Stimulated activated effector memory CD8-positive, alpha-beta T cell treated with anti-CD3 and anti-CD28 coated beads, Interleukin-12 subunit alpha, Interleukin-12 subunit beta, amount 100 ng/mL, for 72 hours (primary cell): ENCODE measurements around the gene CCDC197.
A peak's percentile ranks its signal among the peaks of the same experiment; 100 is the strongest.

ENCODE experiments used
- ATAC-seq: fragments of 150-1000 bp; cut with Tn5 transposase; 2 replicates; pipeline ENCODE4 v1.10.0; 2021
- DNase-seq, 2 donors: peaks; one replicate each; pipeline ENCODE4 v3.0.0; 2021 to 2022; ENCODE audit warnings: low spot score in 2 of 2
- H3K27ac Mint-ChIP-seq: one replicate; pipeline ENCODE4 v1.8.0; 2022; ENCODE audit warnings: mild to moderate bottlenecking, mixed read lengths
- H3K36me3 Mint-ChIP-seq: one replicate; pipeline ENCODE4 v1.8.0; 2022; ENCODE audit warnings: mild to moderate bottlenecking, mixed read lengths
- H3K4me1 Mint-ChIP-seq: one replicate; pipeline ENCODE4 v1.8.0; 2022; ENCODE audit warnings: mixed read lengths
- H3K4me3 Mint-ChIP-seq: one replicate; pipeline ENCODE4 v1.8.0; 2022; ENCODE audit warnings: mild to moderate bottlenecking, mixed read lengths
- H3K9me3 Mint-ChIP-seq: one replicate; pipeline ENCODE4 v1.8.0; 2022; ENCODE audit warnings: mixed read lengths

CCDC197 gene

GRCh38 chr14:93980456-93981201 is 16.5 kb upstream of the CCDC197 start:
- Mint-ChIP-seq H3K9me3 (no peaks in the 10 kb centered on the region), H3K36me3 (peaks cover 26% of the 10 kb centered on the region), H3K4me1 (peaks cover 65% of the 10 kb centered on the region), H3K4me3 (no peak overlapping the region), H3K27ac (peak overlapping the region; percentile 75)
- DNase-seq: no peak
- ATAC-seq: no peak

DNA sequence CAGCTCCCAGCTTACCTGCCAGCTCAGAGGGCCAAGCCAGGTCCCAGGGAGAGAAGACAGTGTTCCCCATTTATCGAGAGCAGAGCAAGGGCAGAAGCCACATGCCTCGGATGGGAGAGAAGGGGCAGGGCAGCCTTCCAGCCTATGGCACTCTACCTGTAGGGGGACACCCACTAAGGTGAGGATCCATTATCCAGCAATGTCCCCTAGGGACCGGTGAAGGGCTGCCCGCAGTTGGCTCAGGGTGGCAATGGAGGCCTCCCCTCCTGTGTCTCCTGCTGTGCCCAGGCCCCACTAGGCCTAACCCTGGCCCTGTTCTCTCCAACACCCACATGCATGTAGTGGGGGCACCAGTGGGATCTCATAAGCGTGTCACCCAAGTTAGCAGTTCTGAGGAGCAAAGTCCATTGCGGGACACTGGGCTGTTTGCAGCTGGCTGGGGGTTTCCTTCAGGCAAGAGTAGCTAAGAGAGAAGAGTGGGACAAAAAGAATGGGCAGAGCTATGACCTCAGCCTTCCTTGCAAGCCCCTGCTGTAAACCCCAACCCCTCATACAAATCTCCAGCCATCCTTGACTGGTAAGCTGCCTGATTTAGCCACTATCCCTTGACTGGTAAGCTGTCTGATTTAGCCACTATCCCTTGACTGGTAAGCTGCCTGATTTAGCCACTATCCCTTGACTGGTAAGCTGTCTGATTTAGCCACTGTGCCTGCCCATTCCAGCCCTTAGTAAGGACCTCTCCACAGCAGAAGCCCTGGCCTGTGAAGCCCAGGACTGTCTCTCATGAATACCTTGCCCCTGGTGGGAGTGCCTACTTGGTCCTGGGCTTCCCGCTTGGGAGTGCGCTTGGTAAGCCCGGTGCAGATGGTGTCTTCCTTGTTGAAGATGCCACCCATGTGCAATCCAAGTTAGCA is 15.5 kb upstream of the CCDC197 start:
- peaks cover 23% of the 10 kb centered on the region for H3K36me3 Mint-ChIP-seq
- no peak for DNase-seq
- peaks cover 57% of the 10 kb centered on the region for H3K4me1 Mint-ChIP-seq
- no peak for ATAC-seq
- no peaks in the 10 kb centered on the region for H3K9me3 Mint-ChIP-seq
- H3K4me3 Mint-ChIP-seq: no peak overlapping the region
- H3K27ac Mint-ChIP-seq: peak overlapping the region; percentile 75

GRCh38 chr14:93982230-93983007 is 14.7 kb upstream of the CCDC197 start:
- H3K4me1 Mint-ChIP-seq: peaks cover 48% of the 10 kb centered on the region
- no peak overlapping the region for H3K4me3 Mint-ChIP-seq
- ATAC-seq (no peak), DNase-seq (no peak)
- no peaks in the 10 kb centered on the region for H3K9me3 Mint-ChIP-seq
- H3K36me3 Mint-ChIP-seq: peaks cover 16% of the 10 kb centered on the region
- peak overlapping the region; percentile 75 for H3K27ac Mint-ChIP-seq

- Mint-ChIP-seq H3K36me3 (no peaks in the 10 kb centered on the region), H3K9me3 (no peaks in the 10 kb centered on the region), H3K4me1 (peaks cover 33% of the 10 kb centered on the region), H3K27ac (no peak overlapping the region), H3K4me3 (no peak overlapping the region)
- ATAC-seq (peak; percentile 60), DNase-seq (no peak)
Observed at GRCh38 chr14:93984070-93984469, 13.0 kb upstream of the CCDC197 start.

- no peak overlapping the region for H3K4me3 Mint-ChIP-seq
- peak overlapping the region; percentile 48 for H3K27ac Mint-ChIP-seq
- no peaks in the 10 kb centered on the region for H3K36me3 Mint-ChIP-seq
- ATAC-seq: no peak
- peaks cover 28% of the 10 kb centered on the region for H3K4me1 Mint-ChIP-seq
- DNase-seq: no peak
- no peaks in the 10 kb centered on the region for H3K9me3 Mint-ChIP-seq
Observed at GRCh38 chr14:93984987-93985410, 12.1 kb upstream of the CCDC197 start.

DNA sequence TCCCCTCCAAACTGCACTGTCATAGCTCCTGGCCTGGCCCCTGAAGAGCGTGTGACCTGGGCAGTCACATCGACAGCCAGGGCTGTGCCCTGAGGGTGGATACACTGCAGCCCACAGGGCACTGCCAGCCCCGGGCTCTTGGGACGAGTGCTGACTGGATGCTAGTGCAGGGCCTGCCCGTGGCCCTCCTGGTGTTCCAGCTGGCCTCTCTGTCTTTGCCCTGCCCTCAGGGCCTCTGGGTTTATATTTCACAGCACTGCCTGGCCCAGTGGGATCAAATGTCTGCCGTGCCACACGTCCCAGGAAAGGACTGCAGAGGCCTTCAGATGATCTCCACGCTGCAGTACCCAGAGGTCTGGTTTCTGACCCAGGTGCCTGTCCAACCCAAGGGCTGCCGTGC is 10.1 kb upstream of the CCDC197 start:
- Mint-ChIP-seq H3K4me3 (no peak overlapping the region), H3K36me3 (no peaks in the 10 kb centered on the region), H3K9me3 (no peaks in the 10 kb centered on the region), H3K27ac (peak overlapping the region; percentile 23), H3K4me1 (peaks cover 28% of the 10 kb centered on the region)
- DNase-seq: no peak
- ATAC-seq: no peak

DNA sequence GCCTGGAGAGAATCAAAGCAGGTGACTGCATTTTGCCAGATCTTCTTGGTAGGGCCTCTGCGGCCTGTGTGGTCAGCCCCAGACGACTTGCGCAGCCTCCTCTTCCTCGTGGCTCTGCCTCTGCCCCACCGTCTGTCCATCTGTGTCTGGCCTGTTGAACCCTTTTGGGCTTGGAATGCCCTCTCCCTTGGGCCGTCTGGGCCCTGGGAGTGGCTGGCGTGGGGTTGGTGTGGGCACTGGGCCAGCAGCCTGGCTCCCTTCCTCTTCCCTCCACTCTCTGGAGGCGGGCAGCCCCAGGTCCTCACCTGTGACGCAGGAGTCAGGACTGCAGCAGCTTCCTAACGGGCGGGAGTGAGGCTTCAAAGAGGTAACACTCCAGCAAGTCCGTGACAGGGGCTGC is 9.7 kb upstream of the CCDC197 start:
- H3K27ac Mint-ChIP-seq: no peak overlapping the region
- no peaks in the 10 kb centered on the region for H3K36me3 Mint-ChIP-seq
- H3K9me3 Mint-ChIP-seq: no peaks in the 10 kb centered on the region
- DNase-seq (no peak), ATAC-seq (no peak)
- peaks cover 31% of the 10 kb centered on the region for H3K4me1 Mint-ChIP-seq
- H3K4me3 Mint-ChIP-seq: no peak overlapping the region

DNA sequence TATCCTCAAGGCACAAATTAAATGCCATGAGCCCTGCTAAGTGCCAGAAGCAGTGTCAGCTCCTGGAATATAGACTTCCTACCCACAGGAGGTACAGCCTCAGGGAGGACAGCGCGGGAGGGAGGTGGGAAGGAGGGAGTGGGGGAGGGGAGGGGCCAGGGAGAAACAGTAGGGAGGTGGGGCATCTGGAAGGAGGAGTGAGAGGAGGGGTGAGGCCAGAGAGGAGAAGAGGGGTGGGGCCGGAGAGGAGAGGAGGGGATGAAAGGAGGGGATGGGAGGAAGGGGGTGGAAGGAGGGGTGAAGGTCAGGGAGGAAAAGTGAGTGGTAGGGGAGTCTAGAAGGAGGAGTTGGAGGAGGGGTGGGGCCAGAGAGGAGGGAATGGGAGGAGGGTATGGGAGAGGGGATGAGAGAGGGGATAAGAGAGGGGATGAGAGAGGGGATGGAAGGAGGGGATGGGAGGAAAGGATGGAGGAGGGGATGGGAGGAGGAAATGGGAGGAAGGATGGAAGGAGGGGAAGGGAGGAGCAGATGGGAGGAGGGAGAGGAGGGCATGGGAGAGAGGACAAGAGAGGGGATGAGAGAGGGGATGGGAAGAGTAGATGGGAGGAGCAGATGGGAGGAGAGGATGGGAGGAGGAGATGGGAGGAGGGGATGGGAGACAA is 9.2 kb upstream of the CCDC197 start:
- H3K27ac Mint-ChIP-seq: no peak overlapping the region

GRCh38 chr14:93989939-93990338 is 7.2 kb upstream of the CCDC197 start:
- peak overlapping the region; percentile 49 for H3K27ac Mint-ChIP-seq
- no peak overlapping the region for H3K4me3 Mint-ChIP-seq
- peaks cover 30% of the 10 kb centered on the region for H3K4me1 Mint-ChIP-seq
- no peak for DNase-seq
- no peak for ATAC-seq
- H3K36me3 Mint-ChIP-seq: no peaks in the 10 kb centered on the region
- H3K9me3 Mint-ChIP-seq: no peaks in the 10 kb centered on the region

More for the DNA sequence above, 9.2 kb upstream of the CCDC197 start:
- ATAC-seq (no peak), DNase-seq (no peak)
- Mint-ChIP-seq H3K9me3 (no peaks in the 10 kb centered on the region), H3K4me1 (peaks cover 31% of the 10 kb centered on the region), H3K4me3 (no peak overlapping the region), H3K36me3 (no peaks in the 10 kb centered on the region)

DNA sequence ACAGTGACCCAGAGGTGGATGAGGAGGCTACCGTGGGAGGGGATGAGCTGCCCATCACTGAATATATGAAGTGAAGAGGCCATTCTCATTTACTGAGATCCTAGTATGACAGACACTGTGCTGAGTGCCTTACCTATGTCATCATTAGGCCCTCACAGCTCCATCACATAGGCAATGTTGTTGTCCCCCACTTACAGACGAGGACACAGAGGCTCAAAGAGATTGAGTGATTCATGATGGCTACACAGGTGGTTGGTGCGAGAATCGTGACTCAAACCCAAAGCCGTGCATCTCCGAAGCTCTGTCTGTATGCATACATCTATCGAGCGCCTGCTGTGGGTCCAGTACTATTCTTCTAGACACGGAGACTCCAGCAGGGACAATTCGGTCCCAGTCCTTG is 5.9 kb upstream of the CCDC197 start:
- Mint-ChIP-seq H3K4me3 (no peak overlapping the region), H3K27ac (no peak overlapping the region), H3K36me3 (no peaks in the 10 kb centered on the region), H3K4me1 (peaks cover 43% of the 10 kb centered on the region), H3K9me3 (no peaks in the 10 kb centered on the region)
- ATAC-seq (peak; percentile 61), DNase-seq (no peak)

- no peaks in the 10 kb centered on the region for H3K9me3 Mint-ChIP-seq
- H3K4me1 Mint-ChIP-seq: peaks cover 45% of the 10 kb centered on the region
- no peak for ATAC-seq
- H3K36me3 Mint-ChIP-seq: no peaks in the 10 kb centered on the region
- no peak overlapping the region for H3K4me3 Mint-ChIP-seq
- DNase-seq: no peak
- no peak overlapping the region for H3K27ac Mint-ChIP-seq
Observed at GRCh38 chr14:93991649-93992048, 5.5 kb upstream of the CCDC197 start.

- Mint-ChIP-seq H3K4me1 (peaks cover 60% of the 10 kb centered on the region), H3K9me3 (no peaks in the 10 kb centered on the region), H3K36me3 (no peaks in the 10 kb centered on the region), H3K4me3 (no peak overlapping the region), H3K27ac (peak overlapping the region; percentile 50)
- no peak for ATAC-seq
- no peak for DNase-seq
Observed at GRCh38 chr14:93993382-93993781, 3.7 kb upstream of the CCDC197 start.

DNA sequence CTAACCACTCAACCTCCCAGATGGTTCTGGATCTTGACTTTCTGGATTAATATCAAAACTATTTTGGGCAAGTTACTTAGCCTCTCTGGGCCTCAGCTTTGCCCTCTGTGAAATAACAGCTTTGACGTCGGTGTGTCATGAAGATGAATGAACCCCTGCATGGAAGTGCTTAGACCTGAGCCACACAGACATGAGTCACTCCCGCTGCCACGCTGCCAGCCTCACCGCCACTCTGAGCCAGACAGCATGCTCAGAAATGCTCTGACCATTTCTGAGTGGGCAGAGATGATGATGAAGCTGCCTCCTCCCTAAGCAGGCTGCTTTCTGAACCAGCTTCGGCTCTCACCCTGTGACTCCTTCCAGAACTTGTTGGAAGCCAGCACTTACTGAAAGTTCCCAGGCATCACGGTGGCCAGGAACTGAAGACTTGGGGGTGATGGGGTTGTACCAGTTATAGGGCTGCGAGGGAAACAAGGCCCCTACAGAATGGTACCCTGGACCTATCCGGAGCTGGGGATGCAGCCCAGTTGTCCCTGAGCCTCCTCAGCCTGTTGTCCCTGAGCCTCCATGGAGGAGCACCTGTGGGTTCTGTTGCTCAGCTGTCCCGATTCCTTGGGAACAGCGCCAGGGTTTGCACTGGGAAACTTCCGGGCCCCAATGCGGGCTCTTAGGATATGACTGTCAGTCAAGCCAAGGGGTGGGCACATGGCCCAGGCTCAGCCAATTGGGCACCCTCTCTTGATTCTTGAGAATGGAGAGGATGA is 2.0 kb upstream of the CCDC197 start:
- H3K4me3 Mint-ChIP-seq: no peak overlapping the region
- no peaks in the 10 kb centered on the region for H3K9me3 Mint-ChIP-seq
- DNase-seq: peak; percentile 34 to 60
- peaks cover 56% of the 10 kb centered on the region for H3K4me1 Mint-ChIP-seq
- peak overlapping the region; percentile 87 for H3K27ac Mint-ChIP-seq
- ATAC-seq: peak; percentile 96
- no peaks in the 10 kb centered on the region for H3K36me3 Mint-ChIP-seq

- H3K9me3 Mint-ChIP-seq: no peaks in the 10 kb centered on the region
- DNase-seq (no peak), ATAC-seq (no peak)
- no peak overlapping the region for H3K4me3 Mint-ChIP-seq
- H3K4me1 Mint-ChIP-seq: peaks cover 47% of the 10 kb centered on the region
- H3K36me3 Mint-ChIP-seq: no peaks in the 10 kb centered on the region
- H3K27ac Mint-ChIP-seq: peak overlapping the region; percentile 87
Observed at GRCh38 chr14:93996130-93996695, 888 bp upstream of the CCDC197 start.
